Endothelial cell of umbilical vein (primary cell): ENCODE results near the gene MRGPRE. TPM values are rescaled to one million over a fixed set of nuclear protein-coding genes. Genes with fewer than 3 reads are reported as not detected.

ENCODE experiments used
- BruUV-seq: library from RNA; stranded (reverse); fragments of 400-500 nt; replicated peaks from 2 replicates; lab custom pipeline; 2021; lab: Mats Ljungman, UMichigan
- CTCF ChIA-PET: fragments of 300-600, 350-600 bp; sonication (Branson Sonifier 250); formaldehyde crosslinking; loops from one replicate; lab custom pipeline; 2021; ENCODE audit warnings: antibody characterized with exemption, inconsistent platforms; lab: Charles Lee
- POLR2A ChIA-PET: fragments of 300-600, 350-600 bp; sonication (Branson Sonifier 250); formaldehyde crosslinking; loops from one replicate; lab custom pipeline; 2021; ENCODE audit warnings: antibody characterized with exemption, inconsistent platforms; lab: Charles Lee
- DNase-seq: peaks from one replicate; pipeline ENCODE4 v3.0.0-alpha.2; 2011; ENCODE audit warnings: low read depth, low spot score
- FAIRE-seq: peaks from 2 replicates; lab custom pipeline; 2011; peaks lifted over from hg19 to GRCh38; lab: Jason Lieb, UNC
- H2AFZ ChIP-seq: 2 replicates; pipeline ENCODE4 v1.6.0; 2012; ENCODE audit warnings: low read depth, low read length, control low read depth, inconsistent platforms
- H3K27ac ChIP-seq: 2 replicates; pipeline ENCODE4 v1.5.1; 2011; ENCODE audit warnings: low read depth, mild to moderate bottlenecking, control low read depth, low read length, moderate library complexity; ENCODE audit not compliant: insufficient read depth
- H3K27me3 ChIP-seq, 2 experiments: 2 replicates each; pipeline versions ENCODE4 v1.6.0 to v1.6.1; 2011; ENCODE audit warnings: low read length in 2 of 2, mixed read lengths in 1 of 2; ENCODE audit not compliant: control insufficient read depth in 2 of 2, insufficient read depth in 2 of 2
- H3K36me3 ChIP-seq, 2 experiments: 2 replicates in 1 of 2; 3 replicates in 1 of 2; pipeline ENCODE4 v1.5.1; 2011; ENCODE audit warnings: low read length in 2 of 2, mild to moderate bottlenecking in 1 of 2, moderate library complexity in 1 of 2; ENCODE audit not compliant: control insufficient read depth in 2 of 2, insufficient read depth in 2 of 2; ENCODE audit errors: extremely low read depth in 1 of 2
- H3K4me1 ChIP-seq: 3 replicates; pipeline ENCODE4 v1.5.1; 2011; ENCODE audit warnings: mild to moderate bottlenecking, low read length; ENCODE audit not compliant: control insufficient read depth, insufficient read depth; ENCODE audit errors: extremely low read depth
- H3K4me2 ChIP-seq: 2 replicates; pipeline ENCODE4 v1.6.1; 2011; ENCODE audit warnings: low read length, control low read depth, mixed read lengths; ENCODE audit not compliant: insufficient read depth
- H3K4me3 ChIP-seq, 3 experiments: fragments of 200-600 bp in 1 of 3; sonication (generic), shearing (Covaris generic) in 1 of 3; replicated peaks in 1 of 3; 2 replicates each; pipeline ENCODE4 v1.5.1; 2011 to 2016; ENCODE audit warnings: control low read depth in 3 of 3, low read length in 3 of 3, mild to moderate bottlenecking in 2 of 3, inconsistent platforms in 1 of 3, low read depth in 1 of 3, moderate library complexity in 1 of 3; ENCODE audit not compliant: insufficient read depth in 1 of 3
- H3K79me2 ChIP-seq: 2 replicates; pipeline ENCODE4 v1.6.0; 2012; ENCODE audit warnings: low read length, inconsistent platforms; ENCODE audit not compliant: control insufficient read depth, insufficient read depth
- H3K9ac ChIP-seq: replicated peaks from 2 replicates; pipeline ENCODE3; 2011; ENCODE audit warnings: low read length, control low read depth; ENCODE audit not compliant: insufficient read depth; ENCODE audit errors: extremely low read depth
- H3K9me1 ChIP-seq: replicated peaks from 3 replicates; pipeline ENCODE4 v1.6.0; 2011; ENCODE audit warnings: mild to moderate bottlenecking, low read length; ENCODE audit not compliant: control insufficient read depth, insufficient read depth; ENCODE audit errors: extremely low read depth
- H3K9me3 ChIP-seq: replicated peaks from 2 replicates; pipeline ENCODE4 v1.5.1; 2012; ENCODE audit warnings: low read length, inconsistent platforms; ENCODE audit not compliant: control insufficient read depth, insufficient read depth
- H4K20me1 ChIP-seq: replicated peaks from 2 replicates; pipeline ENCODE3; 2011; ENCODE audit warnings: mild to moderate bottlenecking, low read length; ENCODE audit not compliant: control insufficient read depth, insufficient read depth; ENCODE audit errors: extremely low read depth
- CTCF ChIP-seq, 2 donors: IDR thresholded peaks; 1 replicate in 1 of 2; 2 replicates in 1 of 2; pipeline ENCODE4 v1.5.1; 2011; ENCODE audit warnings: low read length in 2 of 2, mild to moderate bottlenecking in 2 of 2, moderate library complexity in 2 of 2, control low read depth in 1 of 2, inconsistent platforms in 1 of 2, low read depth in 1 of 2; ENCODE audit not compliant: insufficient read depth in 1 of 2; ENCODE audit errors: extremely low read depth in 1 of 2
- EZH2 ChIP-seq: IDR thresholded peaks from 2 replicates; pipeline ENCODE4 v1.6.1; 2012; ENCODE audit warnings: borderline replicate concordance, low read depth, mild to moderate bottlenecking, moderate library complexity, low read length, inconsistent platforms; ENCODE audit not compliant: severe bottlenecking
- FOS ChIP-seq: IDR thresholded peaks from 2 replicates; pipeline ENCODE4 v1.6.1; 2011; ENCODE audit warnings: mild to moderate bottlenecking, low read length, moderate library complexity, borderline replicate concordance; ENCODE audit not compliant: insufficient read depth
- GATA2 ChIP-seq: IDR thresholded peaks from 2 replicates; pipeline ENCODE4 v1.7.0; 2011; ENCODE audit warnings: low read depth, mild to moderate bottlenecking, moderate library complexity, mixed read lengths, low read length; ENCODE audit not compliant: insufficient read length, insufficient read depth
- JUN ChIP-seq: IDR thresholded peaks from 2 replicates; pipeline ENCODE4 v1.6.1; 2011; ENCODE audit warnings: borderline replicate concordance, low read depth; ENCODE audit not compliant: insufficient read length, insufficient read depth
- MAX ChIP-seq: IDR thresholded peaks from 2 replicates; pipeline ENCODE4 v1.6.1; 2011; ENCODE audit not compliant: insufficient read depth, insufficient read length
- MYC ChIP-seq: IDR thresholded peaks from one replicate; pipeline ENCODE4 v1.6.1; 2011; ENCODE audit warnings: mild to moderate bottlenecking, low read depth, low read length
- POLR2A ChIP-seq: IDR thresholded peaks from 2 replicates; pipeline ENCODE4 v1.6.1; 2012; ENCODE audit warnings: low read depth, mild to moderate bottlenecking, control low read depth, low read length
- POLR2AphosphoS5 ChIP-seq: IDR thresholded peaks from 2 replicates; pipeline ENCODE4 v1.6.1; 2012; ENCODE audit warnings: low read depth, mild to moderate bottlenecking, control low read depth, low read length, moderate library complexity; ENCODE audit not compliant: insufficient read depth
- dilution Hi-C: fragments of 300-500 bp; cut with MboI; formaldehyde crosslinking; loops from one replicate; pipeline ENCODE4 v1.15.0; 2019; ENCODE audit warnings: low sequenced_read_pairs; ENCODE audit not compliant: extremely low pct_ligation_motif_present
- intact Hi-C: fragments of 100-400 bp; cut with micrococcal nuclease; formaldehyde crosslinking; loops from one replicate; pipeline ENCODE4 v1.10.0; 2022
- polyA plus RNA-seq, 4 experiments: library from polyadenylated mRNA; depleted of rRNA in 3 of 4; stranded (reverse) in 3 of 4; unstranded in 1 of 4; fragments of >200 nt; gene quantifications; 2 replicates each; pipeline versions ENCODE4 v1.2.1 to v1.2.3, GENCODE V29; 2011 to 2012; ENCODE audit warnings: missing spikeins in 1 of 4
- total RNA-seq: library from RNA; stranded (reverse); gene quantifications from 2 replicates; pipeline ENCODE4 v1.2.3, GENCODE V29; 2021

Gene MRGPRE
- total and polyA plus RNA-seq, 2 donors (not counting 3 experiments of a cell fraction or from before 2014, with no cell fraction given): not detected

GRCh38 chr11:3215346-3216026, 16.7 kb downstream of the MRGPRE start:
- no peaks in the 10 kb centered on the region for H3K9me3 ChIP-seq
- H3K27ac ChIP-seq: no peak overlapping the region
- H3K9ac ChIP-seq: no peak overlapping the region
- no peak overlapping the region for H3K4me3 ChIP-seq
- no peak overlapping the region for H3K4me2 ChIP-seq
- peaks cover 0 to 10% of the 10 kb centered on the region in 2 experiments for H3K27me3 ChIP-seq
- no TSS peak for BruUV-seq
- no peaks in the 10 kb centered on the region for H3K9me1 ChIP-seq
- FAIRE-seq (no peak), DNase-seq (no peak)
- H4K20me1 ChIP-seq: no peaks in the 10 kb centered on the region
- no peaks in the 10 kb centered on the region for H3K79me2 ChIP-seq
- ChIA-PET CTCF (interaction anchor here (1.0 to 3.4 kb wide), 7 partner anchors 20 to 193 kb away, joined by 3 to 35 read pairs (median 4); partner anchors contain the start of gene OSBPL5), POLR2A (no interaction called here)
- no peak overlapping the region for H2AFZ ChIP-seq
- intact Hi-C loops: loop anchor here (5.0 kb wide), 2 partner anchors 48 to 283 kb away; partner anchors contain the start of gene OSBPL5
- no peaks in the 10 kb centered on the region for H3K36me3 ChIP-seq
- no peak for TF ChIP-seq POLR2AphosphoS5
- TF ChIP-seq CTCF (IDR thresholded peaks at IDR 0.05; ENCODE audit: extremely low read depth in 1 of 2, insufficient read depth in 1 of 2, low read depth in 1 of 2, low read length in 2 of 2): no peak
- no peak for TF ChIP-seq POLR2A
- no peak for TF ChIP-seq EZH2
- no peak for TF ChIP-seq MYC
- TF ChIP-seq FOS: no peak
- no peak for TF ChIP-seq GATA2
- TF ChIP-seq MAX: no peak
- TF ChIP-seq JUN: no peak
- dilution Hi-C loops: no loop called here
- no peaks in the 10 kb centered on the region for H3K4me1 ChIP-seq
